ENCODE data around the gene SLC22A2.

The SLC22A2 gene

DNA sequence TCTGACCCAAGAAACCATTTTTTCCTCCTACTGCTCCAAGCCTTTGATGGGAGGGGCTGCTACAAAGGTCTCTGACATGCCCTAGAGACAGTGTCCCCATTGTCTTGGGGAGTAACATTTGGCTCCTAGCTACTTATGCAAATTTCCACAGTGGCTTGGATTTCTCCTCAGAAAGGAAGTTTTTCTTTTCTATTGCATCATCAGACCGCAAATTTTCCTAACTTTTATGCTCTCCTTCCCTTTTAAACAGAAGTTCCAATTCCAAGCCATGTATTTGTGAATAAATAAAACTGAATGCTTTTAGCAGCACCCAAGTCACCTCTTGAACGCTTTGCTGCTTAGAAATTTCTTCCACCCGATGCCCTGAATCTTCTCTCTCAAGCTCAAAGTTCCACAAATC, 51.0 kb downstream of the SLC22A2 start:
- no peak for DNase-seq (ENCODE audit: low read depth in 2 of 2)

DNA sequence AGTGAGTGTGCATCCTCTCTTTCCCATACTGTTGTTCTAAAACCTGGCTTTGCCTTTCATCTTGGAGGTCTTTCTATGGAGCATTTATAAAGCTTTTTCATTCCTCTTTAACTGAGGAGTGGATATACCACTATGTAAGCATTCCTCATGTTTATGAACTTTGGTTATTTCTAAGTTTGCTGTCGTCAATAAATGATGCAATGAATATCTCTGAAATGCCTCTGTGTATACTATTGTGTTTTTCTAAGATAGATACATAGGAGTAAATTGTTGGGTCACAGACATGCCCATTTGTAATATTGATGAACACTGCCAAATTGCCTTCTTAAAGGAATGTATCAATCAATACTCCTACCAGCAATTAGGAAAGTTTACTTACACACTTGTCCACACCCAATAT, 53.9 kb downstream of the SLC22A2 start:
- DNase-seq (ENCODE audit: low read depth in 2 of 2) = no peak

DNA sequence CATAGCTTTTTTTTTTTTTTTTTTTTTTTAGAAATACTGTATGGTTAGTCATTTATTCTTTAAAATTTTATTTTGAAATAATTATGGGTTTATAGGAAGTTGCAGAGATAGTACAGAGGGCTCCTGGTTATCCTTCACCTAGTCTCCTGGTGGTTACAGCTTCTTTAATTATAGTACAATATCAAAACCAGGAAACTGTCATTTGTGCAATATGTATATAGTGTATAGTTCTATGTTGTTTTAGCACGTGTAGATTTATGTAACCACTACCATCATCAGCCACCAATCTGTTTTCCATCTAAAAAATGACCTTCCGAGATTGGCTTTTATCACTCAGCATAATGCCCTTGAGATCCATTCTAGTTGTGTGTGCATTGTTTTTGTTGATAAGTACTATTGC, 54.7 kb downstream of the SLC22A2 start:
- no peak for DNase-seq (ENCODE audit: low read depth in 2 of 2)

DNA sequence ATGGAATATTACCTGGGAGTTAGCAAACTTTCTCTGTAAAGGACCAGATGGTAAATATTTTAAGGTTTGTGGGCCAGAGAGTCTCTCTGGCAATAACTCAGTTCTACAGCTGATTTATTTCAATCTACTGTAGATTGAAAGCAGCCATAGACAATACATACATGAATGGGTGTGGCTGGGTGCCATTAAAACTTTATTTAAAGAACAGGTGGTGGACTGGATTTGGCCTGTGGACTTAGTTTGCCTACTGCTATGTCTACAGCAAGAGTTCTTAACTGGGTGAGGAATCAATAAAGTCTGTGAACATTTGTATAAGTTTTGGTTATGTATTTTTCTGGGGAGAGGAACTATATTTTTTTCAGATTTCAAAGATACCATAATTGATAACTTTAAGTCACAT, 55.1 kb downstream of the SLC22A2 start:
- DNase-seq (ENCODE audit: low read depth in 2 of 2) = no peak

DNA sequence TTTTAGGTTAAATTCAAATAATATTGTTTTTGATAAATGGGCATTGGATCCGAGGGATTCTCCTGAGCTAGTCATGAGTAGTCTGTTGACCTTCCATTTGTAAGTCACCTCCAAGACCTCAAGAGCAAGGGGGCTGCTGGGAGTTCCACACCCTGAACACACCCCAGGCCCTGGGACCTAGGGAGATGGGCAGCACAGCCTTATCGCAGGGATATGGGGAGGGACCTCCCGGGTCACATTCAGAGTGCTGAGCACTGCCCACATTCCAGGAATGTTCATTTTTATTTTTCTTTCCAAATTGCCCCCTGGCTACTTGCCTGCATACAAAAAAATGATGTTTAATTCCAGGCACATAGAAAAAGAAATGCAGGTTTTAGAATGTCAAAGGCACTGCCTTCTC, 55.5 kb downstream of the SLC22A2 start:
- DNase-seq (ENCODE audit: low read depth in 2 of 2) = no peak

DNA sequence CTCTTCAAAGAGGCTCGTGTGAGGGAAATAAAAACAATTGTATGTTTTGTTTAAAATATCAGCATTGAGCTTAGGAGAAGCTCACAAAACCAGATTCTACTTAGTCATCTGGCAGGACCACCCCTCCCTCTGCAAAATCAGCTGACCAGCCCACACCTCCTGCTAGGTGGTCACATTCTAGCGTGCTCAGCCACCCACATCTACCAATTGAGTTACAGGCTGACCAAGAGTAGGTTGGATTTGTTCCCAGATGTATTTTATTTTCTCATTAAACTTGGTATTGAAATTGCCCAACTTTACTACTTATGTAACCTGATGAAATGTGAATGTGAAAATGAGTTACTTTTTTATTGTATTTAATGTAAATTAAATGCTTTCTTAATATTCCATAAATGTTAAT, 56.2 kb downstream of the SLC22A2 start:
- no peak for DNase-seq (ENCODE audit: low read depth in 2 of 2)

DNA sequence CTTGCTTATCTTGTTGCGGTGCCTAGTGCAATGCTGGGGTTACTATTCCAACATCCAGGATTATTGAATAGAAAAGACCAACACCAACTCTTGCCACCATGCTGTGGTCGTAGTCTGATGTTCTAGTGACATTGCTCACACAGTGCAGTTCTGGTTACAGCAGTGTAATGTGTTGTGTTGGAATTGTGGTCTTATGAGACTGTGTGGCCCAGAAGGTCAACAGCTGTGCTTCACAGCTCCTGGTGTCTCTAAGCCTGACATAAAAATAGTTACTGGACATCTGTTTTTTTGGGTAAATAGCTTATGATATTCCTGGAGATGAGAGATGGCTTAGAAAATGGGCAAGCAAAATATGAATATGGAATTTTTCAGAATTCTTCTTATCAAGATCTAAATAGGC, 57.6 kb downstream of the SLC22A2 start:
- no peak for DNase-seq (ENCODE audit: low read depth in 2 of 2)

DNA sequence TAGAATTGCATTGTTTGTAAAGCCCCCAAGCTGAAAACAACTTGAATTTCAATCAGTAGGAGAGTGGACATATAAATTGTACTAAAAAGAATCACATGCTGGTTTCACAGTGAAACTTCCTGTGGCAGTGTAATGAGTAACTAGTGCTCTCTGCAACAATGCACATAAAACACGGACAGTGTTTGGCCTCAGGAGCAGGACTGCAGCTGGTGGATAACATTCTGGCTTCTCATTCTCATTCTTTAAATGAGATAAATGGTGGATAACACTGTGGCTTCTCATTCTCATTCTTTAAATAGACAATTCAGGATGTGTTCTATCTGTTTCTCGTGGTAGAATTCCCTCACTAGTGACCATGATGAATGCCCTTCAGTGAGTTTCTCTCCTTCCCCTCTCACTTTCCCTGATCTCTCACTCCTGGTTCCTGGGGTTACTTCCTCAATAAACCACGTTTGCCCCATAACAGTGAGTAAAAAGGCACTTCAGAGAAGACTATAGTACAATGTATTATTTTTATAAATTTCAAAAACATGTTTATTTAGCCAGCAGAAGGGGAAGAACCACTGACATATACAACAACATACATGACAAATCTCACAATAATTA, 59.9 kb downstream of the SLC22A2 start:
- no peak for DNase-seq (ENCODE audit: low read depth in 2 of 2)

DNA sequence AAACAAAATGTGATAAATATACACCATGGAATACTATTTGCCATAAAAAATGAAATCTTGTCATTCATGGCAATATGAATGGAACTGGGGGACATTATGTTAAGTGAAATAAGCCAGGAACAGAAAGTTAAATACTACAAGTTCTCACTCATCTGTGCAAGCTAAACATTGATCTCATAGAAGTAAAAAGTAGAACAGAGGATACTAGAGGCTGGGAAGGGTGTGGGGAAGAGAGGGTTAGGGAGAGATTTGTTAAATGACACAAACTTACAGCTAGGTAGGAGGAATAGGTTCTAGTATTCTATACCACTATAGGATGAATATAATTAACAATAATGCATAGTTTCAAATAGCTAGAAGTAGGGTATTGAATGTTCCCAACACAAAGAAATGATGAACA, 61.0 kb downstream of the SLC22A2 start:
- DNase-seq (ENCODE audit: low read depth in 2 of 2) = no peak

DNA sequence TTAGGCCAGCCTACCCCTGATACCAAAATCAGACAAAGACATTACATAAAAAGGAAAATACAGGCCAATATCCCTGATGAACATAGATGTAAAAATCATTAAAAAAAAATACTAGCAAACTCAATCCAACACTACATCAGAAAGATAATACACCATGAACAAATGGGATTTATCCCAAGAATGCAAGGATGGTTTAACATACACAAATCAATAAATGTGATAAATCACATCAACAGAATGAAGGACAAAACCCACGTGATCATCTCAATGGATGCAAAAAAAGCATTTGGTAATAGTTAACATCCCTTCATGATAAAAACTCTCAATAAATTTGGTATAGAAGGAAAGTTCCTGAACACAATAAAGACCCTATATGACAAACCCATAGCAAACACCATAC, 63.8 kb downstream of the SLC22A2 start:
- DNase-seq (ENCODE audit: low read depth in 2 of 2) = no peak

DNA sequence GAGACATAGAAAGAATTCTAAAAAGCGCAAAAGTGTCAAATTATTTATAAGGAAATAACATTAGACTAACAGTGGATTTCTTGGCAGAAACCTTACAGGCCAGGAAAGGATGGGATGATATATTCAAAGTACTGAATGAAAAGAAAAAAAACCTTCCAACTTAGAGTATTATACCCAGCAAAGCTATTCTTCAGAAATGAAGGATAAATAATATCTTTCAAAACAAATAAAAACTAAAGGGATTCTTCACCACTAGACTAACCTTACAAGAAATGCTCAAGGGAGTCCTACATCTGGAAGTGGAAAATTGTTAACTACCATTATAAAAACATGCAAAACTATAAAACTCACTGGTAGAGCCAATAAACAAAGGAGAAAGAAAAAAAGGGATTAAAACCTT, 65.8 kb downstream of the SLC22A2 start:
- DNase-seq (ENCODE audit: low read depth in 2 of 2) = no peak

DNA sequence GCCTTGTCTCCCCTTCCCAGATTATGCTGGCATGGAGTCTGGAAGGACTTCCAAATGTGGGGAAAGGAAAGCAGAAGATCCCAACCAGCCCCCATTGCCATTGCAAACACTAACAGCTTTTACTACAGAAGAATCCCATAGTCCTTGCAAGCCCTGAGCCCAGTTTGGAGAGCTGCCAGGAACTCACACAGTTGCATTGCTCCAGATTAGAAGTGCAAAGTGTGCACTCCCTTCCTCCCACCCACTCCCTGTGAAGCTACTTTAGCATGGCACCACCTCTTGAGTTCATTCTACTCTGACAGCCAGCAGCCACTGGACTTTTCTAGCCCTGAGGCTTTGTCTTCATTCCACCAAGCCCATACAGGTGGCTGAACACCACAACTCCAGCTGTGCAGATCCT, 67.6 kb downstream of the SLC22A2 start:
- DNase-seq (ENCODE audit: low read depth in 2 of 2) = no peak

DNA sequence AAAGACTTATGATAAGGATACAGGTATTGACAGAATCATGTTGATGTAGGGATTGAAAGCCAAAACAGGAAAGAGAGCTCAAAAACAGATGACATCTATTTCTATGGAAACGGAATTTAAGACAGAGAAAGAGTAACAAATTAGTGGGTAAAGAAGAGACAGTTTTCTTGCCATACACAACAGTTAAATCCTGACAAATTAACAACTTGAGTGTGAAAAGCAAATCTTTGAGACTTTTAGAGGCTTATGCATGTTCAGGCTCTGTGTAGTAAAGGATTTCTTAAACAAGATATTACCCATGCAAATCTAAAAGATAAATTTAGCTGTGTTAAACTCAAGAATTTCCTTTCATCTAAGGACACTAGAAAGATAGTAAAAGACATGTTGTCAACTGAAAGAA, 68.5 kb downstream of the SLC22A2 start:
- DNase-seq (ENCODE audit: low read depth in 2 of 2) = no peak

DNA sequence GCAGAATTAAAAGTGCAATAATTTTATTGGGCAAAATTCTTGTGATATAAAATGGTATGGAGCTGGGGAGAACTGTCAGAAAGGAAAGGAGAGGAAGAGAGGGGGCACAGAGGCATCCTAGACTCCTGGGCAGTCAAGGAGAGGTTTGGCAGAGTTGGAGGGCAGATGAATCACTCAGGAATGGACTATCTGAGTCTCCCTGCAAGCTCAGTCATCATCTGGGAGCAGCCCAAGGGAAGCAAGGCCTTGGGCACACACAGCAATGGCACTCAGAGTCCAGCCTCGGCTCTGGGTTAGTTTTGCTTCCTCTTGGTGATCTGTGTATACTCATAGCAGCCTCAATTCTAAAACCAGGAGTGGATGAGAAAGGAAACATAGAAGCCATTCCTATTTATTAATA, 69.8 kb downstream of the SLC22A2 start:
- no peak for DNase-seq (ENCODE audit: low read depth in 2 of 2)

DNA sequence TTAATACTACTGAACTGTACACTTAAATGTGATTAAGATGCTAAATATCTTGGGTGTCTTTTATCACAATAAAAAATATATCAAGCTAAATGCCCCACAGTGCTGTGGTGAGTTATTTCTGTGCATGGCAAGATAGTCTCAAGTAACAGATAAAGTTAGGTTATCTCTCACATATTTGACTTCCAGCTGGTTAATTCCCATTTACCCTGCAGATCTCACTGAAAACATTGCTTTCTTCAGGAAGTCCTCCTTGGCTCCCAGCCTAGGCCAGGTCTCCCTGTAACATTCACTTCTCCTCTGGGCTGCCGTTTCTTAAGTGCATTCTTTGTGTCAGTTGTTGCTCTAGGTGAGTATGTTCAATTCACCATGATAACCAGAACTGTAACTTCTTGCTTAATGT, 77.9 kb downstream of the SLC22A2 start:
- no peak for DNase-seq (ENCODE audit: low read depth in 2 of 2)

DNA sequence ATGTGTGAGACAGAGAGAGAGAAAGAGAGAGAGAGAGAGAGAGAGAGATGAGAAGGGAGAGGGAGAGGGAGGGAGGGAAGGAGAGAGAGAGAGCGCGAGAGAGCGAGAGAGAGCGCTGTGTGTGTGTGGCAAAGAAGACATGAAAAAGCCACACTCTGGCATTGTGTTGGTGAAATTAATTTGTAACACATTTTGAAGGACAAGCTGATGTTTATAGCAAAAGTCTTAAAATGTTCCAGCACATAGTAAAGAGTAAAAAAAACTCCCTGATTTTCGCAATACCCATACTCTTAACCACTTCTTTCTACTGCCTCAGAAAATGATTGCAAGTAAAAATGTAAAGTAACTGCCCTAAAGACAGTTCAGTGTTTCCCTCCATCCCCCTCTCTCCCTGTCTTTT, 80.3 kb downstream of the SLC22A2 start:
- DNase-seq (ENCODE audit: low read depth in 2 of 2) = no peak

DNA sequence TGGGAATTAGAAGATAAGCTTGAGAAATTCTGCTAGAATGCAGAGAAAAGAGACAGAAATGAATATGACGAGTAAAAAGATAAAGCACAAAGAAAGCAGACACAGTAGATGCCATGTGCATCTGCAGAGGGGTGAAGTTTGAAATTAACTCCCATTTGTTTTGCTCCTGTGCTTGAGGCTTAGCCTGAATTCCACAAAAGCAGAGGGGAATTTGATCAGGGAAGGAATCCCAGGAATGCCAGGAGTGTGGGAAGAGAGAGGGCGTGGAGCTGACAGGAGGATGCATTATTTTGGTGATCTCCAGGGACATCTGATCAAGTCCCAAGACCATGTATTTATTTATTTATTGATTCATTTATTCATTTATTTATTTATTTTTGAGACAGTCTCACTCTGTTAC, 81.4 kb downstream of the SLC22A2 start:
- no peak for DNase-seq (ENCODE audit: low read depth in 2 of 2)

DNA sequence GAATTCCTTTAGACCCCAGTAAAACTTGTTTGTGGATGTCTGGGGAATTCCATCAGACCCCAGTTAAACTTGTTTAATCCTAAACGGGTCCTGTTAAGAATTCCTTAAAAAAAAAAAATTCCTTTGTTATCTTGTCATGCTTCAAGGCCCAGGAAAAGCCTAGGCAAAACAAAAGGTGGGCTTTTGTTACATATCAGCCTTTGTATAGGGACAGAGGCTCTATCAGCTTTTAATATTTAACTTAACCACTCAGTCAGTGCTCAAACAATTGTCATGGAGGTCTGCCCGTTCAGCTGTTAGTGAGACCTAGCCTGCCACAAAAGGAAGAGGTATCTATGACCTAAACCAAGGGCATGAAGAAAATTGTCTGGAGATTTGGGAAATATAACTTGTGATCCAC, 83.9 kb downstream of the SLC22A2 start:
- no peak for DNase-seq (ENCODE audit: low read depth in 2 of 2)

DNA sequence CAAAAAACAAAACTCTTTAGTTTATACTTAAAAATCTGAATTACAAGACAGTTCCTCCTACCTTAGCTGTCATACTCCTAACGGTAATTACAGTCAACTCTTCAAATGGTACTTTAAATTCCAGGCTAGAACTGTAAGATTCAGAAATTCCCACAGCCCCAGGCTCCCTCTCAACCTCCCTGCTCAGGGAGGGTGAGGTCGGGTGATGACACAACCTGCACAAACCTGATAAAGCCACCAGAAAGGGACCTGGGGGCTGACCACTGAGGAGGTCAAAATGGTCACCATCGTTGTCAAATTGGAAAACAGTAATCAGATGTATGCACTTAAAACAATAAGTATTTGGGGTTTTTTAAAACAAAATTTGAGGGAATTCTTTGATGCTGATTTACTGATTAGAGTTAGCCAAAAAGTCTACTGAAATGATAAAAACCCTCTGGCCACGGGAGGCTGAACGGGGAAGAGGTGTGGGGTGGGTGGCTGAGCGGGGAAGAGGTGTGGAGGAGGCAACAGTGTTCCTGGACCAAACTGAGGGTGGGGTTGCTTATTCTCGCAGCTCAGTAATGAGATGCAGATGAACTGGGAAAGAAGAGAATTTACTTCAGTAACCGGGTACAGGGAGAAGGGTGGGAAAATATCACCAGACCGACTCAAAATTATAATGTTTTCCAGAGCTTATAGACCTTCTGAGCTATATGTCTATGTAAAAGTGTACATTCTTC, 84.7 kb downstream of the SLC22A2 start:
- no peak for DNase-seq (ENCODE audit: low read depth in 2 of 2)

DNA sequence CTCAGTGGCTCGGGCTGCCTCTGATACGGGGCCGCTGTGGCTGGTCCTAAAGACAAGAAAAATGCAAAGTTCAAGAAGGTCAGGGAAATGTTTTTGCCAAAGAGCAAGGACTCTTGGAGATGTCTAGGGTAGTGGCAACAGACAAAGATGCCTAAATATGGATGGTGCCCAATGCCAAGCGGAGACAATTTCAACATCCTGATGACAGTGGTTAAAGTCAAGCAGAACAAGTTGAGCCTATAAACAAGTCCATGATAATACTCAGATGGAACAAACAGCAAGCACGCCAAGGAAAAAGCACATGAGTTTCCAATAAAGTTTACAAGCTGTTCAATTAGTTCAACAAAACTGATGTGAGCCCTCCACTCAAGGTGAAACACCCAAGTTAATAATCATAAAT, 85.9 kb downstream of the SLC22A2 start:
- DNase-seq (ENCODE audit: low read depth in 2 of 2) = no peak

DNA sequence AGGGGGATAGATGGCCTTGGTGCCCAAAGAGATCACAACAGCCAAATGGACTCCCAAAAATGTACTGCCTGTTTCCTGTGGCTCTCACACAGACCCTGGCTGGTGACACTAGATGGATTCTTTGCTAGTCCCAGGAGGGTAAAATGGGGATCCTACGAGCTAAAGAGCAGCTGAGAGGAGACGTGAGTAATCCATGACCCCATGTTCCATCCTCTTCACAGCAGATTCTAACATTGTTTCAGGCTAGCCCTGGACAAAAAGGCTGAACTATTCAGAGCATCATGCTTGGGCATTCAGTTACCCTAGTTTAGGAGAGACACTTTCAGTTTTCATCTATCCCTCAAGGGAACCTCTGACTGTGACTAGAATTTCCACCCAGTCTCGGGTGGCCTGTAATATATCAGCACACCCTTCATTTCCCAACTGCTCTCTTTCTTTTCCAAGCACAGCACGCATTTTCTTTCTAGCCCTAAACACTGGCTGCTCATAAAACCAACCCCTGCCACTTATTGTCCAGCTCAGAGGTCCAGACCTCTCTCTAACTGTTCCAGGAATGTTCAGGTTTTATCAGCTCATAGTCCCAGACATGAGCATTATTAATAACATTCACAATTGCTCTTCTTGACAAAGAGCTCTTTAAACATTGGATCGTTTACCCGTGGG, 88.5 kb downstream of the SLC22A2 start:
- no peak for DNase-seq (ENCODE audit: low read depth in 2 of 2)

DNA sequence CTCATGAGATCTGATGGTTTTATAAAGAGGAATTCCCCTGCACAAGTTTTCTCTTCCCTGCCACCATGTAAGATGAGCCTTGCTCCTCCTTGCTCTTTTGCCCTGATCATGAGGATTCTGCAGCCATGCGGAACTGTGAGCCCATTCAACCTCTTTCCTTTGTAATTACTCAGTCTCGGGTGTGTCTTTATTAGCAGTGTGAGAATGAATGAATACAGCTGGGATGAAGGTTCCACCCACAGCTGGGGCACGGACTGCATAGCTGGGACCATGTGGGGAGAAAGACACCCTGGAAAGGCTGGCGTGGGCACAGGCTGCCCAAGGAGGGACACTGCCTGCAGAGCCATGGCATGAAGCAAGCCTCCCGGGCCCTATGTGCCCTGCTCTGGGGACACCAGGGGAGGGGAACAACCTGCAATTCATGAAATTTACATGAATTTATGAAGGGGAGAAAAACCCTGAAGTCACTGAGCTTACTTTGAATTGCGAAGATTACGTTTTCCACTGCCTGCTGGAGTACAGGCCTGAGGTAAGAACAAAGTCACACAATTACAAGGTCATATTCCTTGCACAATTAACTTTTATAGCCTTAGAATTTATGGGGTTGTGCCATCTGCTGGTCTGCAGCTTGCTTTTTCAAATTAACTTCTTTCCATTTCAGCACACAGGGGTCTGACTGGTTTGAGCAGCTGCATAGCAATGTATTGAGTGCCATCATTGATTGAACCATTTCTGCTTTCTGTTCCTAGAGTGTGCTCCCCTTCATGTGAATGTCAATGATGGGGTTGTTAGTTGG, 90.8 kb downstream of the SLC22A2 start:
- DNase-seq (ENCODE audit: low read depth in 2 of 2) = no peak

Measured in activated CD8-positive, alpha-beta memory T cell treated with anti-CD3 and anti-CD28 coated beads for 4 hours (primary cell).